GM21515 (cell line): ENCODE measurements around the gene TFAP2D.

ENCODE experiments used
- ATAC-seq: cut with Tn5 transposase; IDR thresholded peaks from one replicate; pipeline ENCODE4 v1.9.1; 2021; ENCODE audit not compliant: unreplicated experiment

The TFAP2D gene

DNA sequence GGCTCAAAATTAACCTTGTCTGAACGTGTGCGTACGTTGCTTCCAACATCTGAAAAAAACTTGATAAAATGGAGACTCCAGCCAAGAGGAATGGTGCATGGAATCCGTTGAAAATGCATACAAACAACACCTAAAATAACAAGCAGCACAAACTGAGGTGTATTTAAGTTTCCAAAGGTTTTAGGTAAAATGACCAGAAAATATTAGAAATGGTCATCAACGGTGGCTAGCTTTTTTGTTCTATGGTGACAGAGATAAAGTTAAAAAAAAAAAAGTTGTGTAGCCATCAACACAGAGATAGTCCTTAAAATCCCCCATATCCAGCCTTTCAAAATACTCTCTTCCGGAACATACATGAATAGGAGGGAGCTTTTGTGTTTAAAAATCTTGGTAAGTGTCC is 104.7 kb downstream of the TFAP2D start:
- ATAC-seq: no peak

GRCh38 chr6:50818673-50819072 is 105.3 kb downstream of the TFAP2D start, which contains the start of gene TFAP2B:
TSS of gene TFAP2B (plus strand) at chr6:50818871. CDS start at chr6:50818892, 21 bp downstream.
- ATAC-seq: no peak

GRCh38 chr6:50819466-50819903 is 106.2 kb downstream of the TFAP2D start:
- ATAC-seq: no peak

DNA sequence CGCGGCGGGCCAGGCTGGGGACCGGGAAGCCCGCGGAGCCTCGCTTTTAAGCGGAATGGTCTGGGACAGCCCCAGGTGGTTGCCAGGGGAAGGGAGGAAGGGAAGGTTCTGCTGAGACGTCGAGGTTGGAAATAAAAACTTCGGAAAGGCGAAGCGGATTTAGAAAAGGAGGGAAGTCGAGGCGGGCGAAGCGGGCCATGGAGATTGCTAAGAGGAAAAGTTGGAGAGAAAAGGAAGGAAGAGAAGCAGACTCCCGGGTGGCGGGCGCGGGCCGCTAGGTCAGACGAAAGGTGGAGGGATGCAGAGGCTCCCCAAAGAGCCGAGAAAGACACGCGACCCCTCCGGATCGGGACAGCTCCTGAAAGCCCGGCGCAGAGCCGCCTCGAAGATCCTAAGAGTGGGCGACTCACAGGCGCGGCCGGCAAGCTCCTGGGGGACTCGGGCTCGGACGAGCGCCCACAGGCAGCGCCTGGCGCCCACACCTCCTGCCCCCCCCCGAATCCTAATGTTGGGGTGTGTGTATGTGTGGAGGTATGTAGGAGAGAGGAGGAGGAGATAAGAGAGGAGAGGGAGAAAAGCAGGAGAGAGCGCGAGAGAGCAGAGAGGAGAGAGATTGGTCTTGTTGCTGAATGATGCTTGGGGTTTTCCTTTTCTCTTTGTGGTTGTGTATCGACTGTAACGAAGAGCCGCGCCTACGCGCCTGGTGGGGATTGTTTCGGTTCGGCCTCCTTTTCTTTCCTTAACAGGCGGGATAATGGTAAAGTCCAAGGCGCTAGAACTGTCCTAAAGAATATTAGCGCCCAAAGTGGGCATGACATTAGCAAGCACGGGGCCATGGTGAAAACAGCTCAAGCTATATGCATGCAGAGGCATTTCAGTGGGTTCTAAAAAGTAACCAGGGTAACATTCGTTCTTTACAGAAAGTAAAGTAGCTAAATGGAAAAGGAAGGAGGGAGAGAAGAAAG is 106.9 kb downstream of the TFAP2D start:
- no peak for ATAC-seq

DNA sequence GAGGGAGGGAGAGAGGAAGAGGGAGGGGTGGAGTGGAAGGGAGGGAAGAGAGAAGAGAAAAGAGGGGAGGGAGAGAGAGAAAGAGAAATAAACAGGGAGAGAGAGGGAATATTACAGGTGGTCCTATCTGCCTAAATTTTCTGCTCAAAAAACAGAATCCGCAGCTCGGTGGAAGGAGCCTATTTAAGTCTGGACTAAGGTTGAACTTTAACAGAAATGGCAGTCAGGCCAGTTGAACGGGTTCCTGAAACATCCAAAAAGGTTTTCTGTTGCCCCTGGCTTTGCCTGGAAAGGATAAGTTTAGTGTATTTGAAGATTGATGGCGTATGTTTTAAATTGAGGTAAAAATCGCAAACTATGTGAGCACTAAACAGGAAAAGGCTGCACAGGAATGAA is 107.5 kb downstream of the TFAP2D start:
- no peak for ATAC-seq

- no peak for ATAC-seq
Measured at GRCh38 chr6:50821441-50822077, 108.2 kb downstream of the TFAP2D start.

- ATAC-seq: no peak
Measured at GRCh38 chr6:50822078-50822476, 108.8 kb downstream of the TFAP2D start.
